NCI-H446 (cell line): ENCODE results near the gene MYOZ1.
A peak's percentile ranks its signal among the peaks of the same experiment; 100 is the strongest.

Experiments used
- DNase-seq, 2 experiments: peaks; one replicate each; lab custom pipeline; 2025; lab: John Stamatoyannopoulos, UW

Gene MYOZ1

DNA sequence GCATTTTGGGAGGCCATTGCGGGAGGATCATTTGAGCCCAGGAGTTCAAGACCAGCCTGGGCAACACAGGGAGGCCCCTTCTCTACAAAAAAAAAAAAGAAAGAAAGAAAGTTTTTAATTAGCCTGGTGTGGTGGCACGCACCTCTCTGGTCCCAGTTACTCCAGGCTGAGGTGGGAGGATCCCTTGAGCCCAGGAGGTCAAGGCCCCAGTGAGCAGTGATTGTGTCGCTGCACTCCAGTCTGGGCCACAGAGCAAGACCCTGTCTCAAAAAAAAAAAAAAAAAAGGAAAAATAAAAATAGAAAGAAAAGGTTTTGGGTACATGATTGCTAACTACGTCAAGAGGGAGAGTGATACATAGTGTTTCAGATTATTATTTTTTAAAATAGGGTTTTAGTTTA, 48.2 kb downstream of the MYOZ1 start:
- no peak for DNase-seq

DNA sequence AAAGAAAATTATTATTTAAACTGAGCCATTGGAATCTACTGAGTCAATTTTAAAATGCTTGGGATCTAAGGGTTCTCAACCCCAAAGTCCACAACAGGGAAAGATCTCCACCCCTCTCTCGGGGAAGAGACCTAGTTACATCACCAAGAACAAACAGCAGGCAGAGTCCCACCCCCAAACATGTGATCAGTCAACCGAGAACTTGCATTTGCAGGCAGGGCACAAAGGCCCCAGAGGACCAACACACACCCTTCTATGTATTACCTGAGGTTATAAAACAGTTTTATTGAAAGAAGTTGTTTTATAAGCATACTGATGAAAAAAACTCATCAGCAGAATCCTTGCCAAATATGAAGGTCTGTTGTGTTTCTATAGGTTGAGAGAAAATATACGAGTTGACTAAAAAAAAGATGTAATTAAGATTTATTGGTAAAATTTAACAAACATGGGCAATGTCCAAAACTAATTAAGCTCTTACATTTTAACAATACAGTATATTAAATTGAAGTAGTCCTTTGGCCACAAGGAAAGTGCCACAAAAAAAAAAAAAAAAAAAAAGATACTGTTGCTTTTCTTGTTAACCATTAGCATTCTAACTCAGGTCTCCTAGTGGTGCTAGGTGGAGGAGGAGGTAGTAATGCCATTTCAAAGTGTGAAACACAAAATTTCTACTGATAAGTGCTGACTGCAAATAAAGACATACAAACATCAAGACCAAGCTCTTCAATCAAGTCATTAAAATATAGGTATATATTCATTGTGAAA, 49.2 kb downstream of the MYOZ1 start:
- peak in 1 of 2 experiments; percentile 2 for DNase-seq

DNA sequence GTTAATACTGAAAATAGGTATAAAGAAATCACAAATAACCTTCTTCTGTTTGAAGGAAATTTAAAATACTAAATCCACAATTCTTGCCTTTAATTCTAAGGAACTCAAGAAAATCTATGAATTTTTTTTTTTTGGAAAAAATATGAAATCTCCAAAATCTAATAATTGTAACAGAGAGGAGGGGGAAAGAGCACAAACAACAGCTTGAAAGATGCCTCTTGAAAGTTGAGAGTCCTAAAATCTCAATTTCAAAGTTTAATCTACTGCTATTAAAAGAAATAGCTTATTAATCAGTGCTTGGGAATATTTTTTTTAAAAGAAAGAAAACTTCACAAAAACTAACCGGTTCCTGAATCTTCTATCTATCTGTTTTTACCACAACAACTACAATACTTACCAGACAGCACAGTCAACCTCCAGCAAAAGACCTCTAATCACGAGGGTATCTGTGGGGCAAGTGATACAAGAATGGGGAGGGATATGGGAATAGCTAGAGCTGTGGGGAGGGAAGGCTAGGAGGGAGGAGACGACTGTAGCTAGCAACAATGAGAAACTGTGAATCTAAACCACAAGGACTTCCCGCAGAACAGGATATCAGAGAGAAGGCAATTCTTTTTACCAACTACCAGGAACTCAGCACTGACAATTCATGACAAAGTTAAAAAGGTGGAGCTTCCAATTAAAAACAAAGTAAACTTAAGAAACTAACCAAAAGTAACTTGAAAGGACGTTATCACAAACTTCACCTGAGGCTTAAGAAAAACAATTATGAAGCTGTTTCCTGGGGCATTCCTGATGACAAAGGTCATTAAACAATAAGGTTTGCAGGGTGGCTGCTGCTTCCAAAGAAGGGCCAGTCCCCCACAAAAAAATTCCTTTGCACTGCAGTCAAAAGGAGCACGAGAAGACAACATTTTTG, 50.1 kb downstream of the MYOZ1 start, which contains the start of gene USP54:
USP54 (minus strand) TSS at position 462 of the 919 bp plus-strand sequence. CDS start 15,684 bp downstream, outside the sequence.
- DNase-seq, result no peak

DNA sequence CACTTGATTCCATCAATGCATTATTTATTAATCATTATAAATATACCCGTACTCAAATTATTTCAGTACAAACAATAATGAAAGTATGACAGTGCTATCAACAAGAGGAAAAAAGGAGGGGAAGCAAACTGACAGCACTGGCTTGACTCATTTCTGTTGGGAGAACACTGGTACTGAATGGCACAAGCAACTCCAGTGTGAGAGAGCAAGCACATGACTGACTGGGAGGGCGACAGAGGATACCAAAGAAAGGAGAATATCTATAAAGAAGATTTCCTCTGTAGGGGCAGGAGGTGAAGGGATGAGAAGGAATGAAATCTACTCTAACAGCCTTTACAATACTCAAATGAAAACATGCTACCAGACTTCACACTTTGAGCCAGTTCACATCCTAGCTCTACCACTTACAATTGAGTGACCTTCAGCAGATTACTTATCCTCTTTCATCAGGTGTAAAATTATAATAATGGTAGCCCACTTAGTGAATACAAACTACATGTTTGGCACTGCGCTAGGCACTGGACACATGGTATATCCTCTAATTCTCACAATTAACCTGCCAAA, 51.6 kb downstream of the MYOZ1 start:
- no peak for DNase-seq

DNA sequence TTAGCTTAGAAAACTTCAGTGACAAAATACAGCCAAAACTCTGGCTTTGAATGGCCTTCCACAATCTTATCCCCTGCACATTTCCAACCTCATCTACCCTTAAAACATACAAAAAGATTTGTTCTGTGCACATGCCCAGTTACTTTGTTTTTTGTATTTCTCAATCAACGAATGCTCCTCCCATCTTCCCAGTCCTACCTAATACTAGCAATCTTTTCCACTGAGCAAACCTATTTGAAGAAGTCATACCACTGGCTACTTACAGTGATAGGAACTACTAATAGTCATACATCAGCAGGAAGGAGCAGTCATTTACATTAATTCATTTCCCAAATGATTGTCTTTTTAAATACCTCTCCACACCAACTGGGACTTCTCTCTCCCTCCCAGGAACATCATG, 52.6 kb downstream of the MYOZ1 start:
- no peak for DNase-seq

DNA sequence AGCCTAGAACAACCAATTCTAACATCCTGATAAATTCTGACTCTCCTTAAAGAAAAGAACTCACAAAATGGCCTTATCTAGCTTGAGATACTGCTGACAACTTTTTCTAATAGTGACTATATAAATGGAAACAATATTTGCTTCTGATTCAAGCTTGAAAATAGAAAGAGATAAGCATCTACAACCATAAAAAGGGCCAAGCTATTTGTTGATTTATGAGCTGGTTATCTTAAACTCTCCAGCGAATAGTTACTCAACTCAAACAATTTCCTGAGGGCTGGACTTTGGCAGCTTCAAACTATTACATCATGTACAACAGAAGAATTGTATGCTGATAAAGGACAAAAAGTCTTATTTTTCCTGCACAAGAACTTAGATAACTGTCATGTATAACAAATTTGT, 54.7 kb downstream of the MYOZ1 start:
- no peak for DNase-seq

DNA sequence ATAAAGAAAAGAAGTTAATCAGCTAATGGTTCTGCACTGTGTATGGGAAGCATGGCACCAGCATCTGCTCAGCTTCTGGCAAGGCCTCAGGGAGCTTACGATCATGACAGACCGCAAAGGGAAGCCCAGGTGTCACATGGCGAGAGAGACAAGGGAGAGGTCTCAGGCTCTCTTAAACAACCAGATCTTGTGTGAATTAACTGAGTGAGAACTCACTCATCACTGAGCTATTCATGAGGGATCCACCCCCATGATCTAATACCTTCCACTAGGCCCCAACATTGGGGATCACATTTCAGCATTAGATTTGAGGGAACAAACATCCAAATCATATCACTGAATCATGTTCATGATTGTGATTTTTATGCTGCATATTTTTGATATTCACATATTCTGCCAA, 55.9 kb downstream of the MYOZ1 start:
- DNase-seq, result no peak

DNA sequence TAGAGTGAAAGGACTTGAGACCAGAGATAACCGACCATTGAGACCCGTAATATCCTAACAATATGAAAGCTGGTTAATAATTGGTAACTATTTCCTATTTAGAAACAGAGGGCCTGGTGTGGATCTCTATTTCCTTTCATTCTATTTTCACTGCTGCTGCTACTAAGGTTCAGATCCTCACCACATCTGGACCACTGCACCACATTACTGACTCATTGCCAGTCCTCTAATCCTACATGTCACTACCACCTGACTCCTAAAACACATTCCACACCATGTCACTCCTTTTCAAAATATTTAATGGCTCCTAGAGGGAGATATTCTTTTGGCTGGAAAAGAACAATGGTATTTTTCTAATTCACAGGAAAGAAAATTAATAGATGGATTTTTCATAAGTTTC, 56.5 kb downstream of the MYOZ1 start:
- DNase-seq, result no peak

DNA sequence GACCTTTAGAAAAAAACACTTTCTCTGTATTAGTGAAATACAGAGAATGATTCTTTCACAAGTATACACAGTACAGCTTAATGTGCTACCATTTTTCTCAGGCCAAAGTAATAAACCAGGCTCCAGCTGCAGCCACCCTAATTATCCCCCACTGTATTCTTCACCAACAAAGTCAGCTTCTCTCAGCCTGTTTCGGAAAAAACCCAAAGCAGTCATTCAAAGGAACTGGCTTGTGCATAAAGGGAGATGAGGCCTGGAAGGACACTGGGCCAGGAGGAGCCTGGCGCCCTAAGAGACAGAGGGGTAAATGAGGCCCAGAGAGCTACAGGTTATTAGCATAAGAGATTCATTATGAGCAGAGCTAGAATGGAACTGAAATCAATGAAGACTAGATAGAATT, 59.4 kb downstream of the MYOZ1 start:
- DNase-seq, result no peak
